ENCODE measurements around the gene SYDE2. TPM values are rescaled to one million over a fixed set of nuclear protein-coding genes. Genes with fewer than 3 reads are reported as not detected.
"Not testable (repeated sequence)": the region's sequence is repeated elsewhere in the genome, so short reads cannot be mapped to it uniquely, and the experiment has no call there.

Gene SYDE2
- total RNA-seq, 1 donor from 2014 or later = 41.7 TPM

- Mint-ChIP-seq H3K4me1 (peaks cover 14% of the 10 kb centered on the region), H3K36me3 (peaks cover 19% of the 10 kb centered on the region), H3K27ac (peak overlapping the region; percentile 80), H3K4me3 (no peak overlapping the region), H3K9me3 (no peaks in the 10 kb centered on the region), H3K27me3 (ENCODE audit: low read depth) (no peaks in the 10 kb centered on the region)
- TF ChIP-seq CTCF (IDR thresholded peaks at IDR 0.05; ENCODE audit: unreplicated experiment) = no peak
- DNase-seq (ENCODE audit: low spot score in 2 of 2, unreplicated experiment in 2 of 2) = no peak
These were observed 12.3 kb downstream of the SYDE2 start for GRCh38 chr1:85188530-85188929.

DNA sequence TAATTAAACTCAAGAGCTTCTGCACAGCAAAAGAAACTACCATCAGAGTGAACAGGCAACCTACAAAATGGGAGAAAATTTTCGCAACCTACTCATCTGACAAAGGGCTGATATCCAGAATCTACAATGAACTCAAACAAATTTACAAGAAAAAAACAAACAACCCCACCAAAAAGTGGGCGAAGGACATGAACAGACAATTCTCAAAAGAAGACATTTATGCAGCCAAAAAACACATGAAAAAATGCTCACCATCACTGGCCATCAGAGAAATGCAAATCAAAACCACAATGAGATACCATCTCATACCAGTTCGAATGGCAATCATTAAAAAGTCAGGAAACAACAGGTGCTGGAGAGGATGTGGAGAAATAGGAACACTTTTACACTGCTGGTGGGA is 13.8 kb downstream of the SYDE2 start:
- DNase-seq (ENCODE audit: low spot score in 2 of 2, unreplicated experiment in 2 of 2); H3K27me3 Mint-ChIP-seq (ENCODE audit: low read depth): not testable (repeated sequence)
- H3K4me1 Mint-ChIP-seq = peaks cover 17% of the 10 kb centered on the region

GRCh38 chr1:85184245-85184644 is 16.6 kb downstream of the SYDE2 start:
- Mint-ChIP-seq H3K36me3 (peaks cover 32% of the 10 kb centered on the region), H3K4me3 (no peak overlapping the region), H3K9me3 (no peaks in the 10 kb centered on the region), H3K4me1 (peaks cover 15% of the 10 kb centered on the region), H3K27ac (no peak overlapping the region), H3K27me3 (ENCODE audit: low read depth) (no peaks in the 10 kb centered on the region)
- no peak for DNase-seq (ENCODE audit: low spot score in 2 of 2, unreplicated experiment in 2 of 2)
- TF ChIP-seq CTCF (IDR thresholded peaks at IDR 0.05; ENCODE audit: unreplicated experiment) = no peak

More for the DNA sequence above, 13.8 kb downstream of the SYDE2 start:
- not testable (repeated sequence) for H3K9me3 Mint-ChIP-seq, H3K4me3 Mint-ChIP-seq, H3K27ac Mint-ChIP-seq
- H3K36me3 Mint-ChIP-seq = peaks cover 26% of the 10 kb centered on the region

- TF ChIP-seq CTCF (IDR thresholded peaks at IDR 0.05; ENCODE audit: unreplicated experiment) = no peak
- H3K4me1 Mint-ChIP-seq = peaks cover 15% of the 10 kb centered on the region
- peak overlapping the region; percentile 69 for H3K27ac Mint-ChIP-seq
- no peak for DNase-seq (ENCODE audit: low spot score in 2 of 2, unreplicated experiment in 2 of 2)
- H3K36me3 Mint-ChIP-seq = peaks cover 28% of the 10 kb centered on the region
- no peaks in the 10 kb centered on the region for H3K27me3 Mint-ChIP-seq (ENCODE audit: low read depth)
- H3K9me3 Mint-ChIP-seq = no peaks in the 10 kb centered on the region
- H3K4me3 Mint-ChIP-seq = no peak overlapping the region
These were observed 18.1 kb downstream of the SYDE2 start for GRCh38 chr1:85182700-85183099.

GRCh38 chr1:85180869-85181268 is 19.9 kb downstream of the SYDE2 start:
- DNase-seq (ENCODE audit: low spot score in 2 of 2, unreplicated experiment in 2 of 2) = no peak
- no peak overlapping the region for H3K4me3 Mint-ChIP-seq
- H3K27me3 Mint-ChIP-seq (ENCODE audit: low read depth) = no peaks in the 10 kb centered on the region
- H3K4me1 Mint-ChIP-seq = peaks cover 15% of the 10 kb centered on the region
- H3K27ac Mint-ChIP-seq = peak overlapping the region; percentile 30
- peaks cover 39% of the 10 kb centered on the region for H3K36me3 Mint-ChIP-seq
- TF ChIP-seq CTCF (IDR thresholded peaks at IDR 0.05; ENCODE audit: unreplicated experiment) = no peak
- H3K9me3 Mint-ChIP-seq = no peaks in the 10 kb centered on the region

GRCh38 chr1:85179522-85179921 is 21.3 kb downstream of the SYDE2 start:
- Mint-ChIP-seq H3K36me3 (peaks cover 39% of the 10 kb centered on the region), H3K27ac (peak overlapping the region; percentile 1), H3K4me3 (no peak overlapping the region), H3K27me3 (ENCODE audit: low read depth) (no peaks in the 10 kb centered on the region), H3K4me1 (peaks cover 14% of the 10 kb centered on the region), H3K9me3 (no peaks in the 10 kb centered on the region)
- no peak for TF ChIP-seq CTCF (IDR thresholded peaks at IDR 0.05; ENCODE audit: unreplicated experiment)
- DNase-seq (ENCODE audit: low spot score in 2 of 2, unreplicated experiment in 2 of 2) = no peak

All from mesothelial cell of epicardium (in vitro differentiated cells).